GM12878 (cell line): ENCODE measurements around the gene ERC2. TPM values are rescaled to one million over a fixed set of nuclear protein-coding genes. Genes with fewer than 3 reads are reported as not detected.

Experiments
- ATAC-seq: fragments of 200-7000 bp; cut with Tn5 transposase; 3 replicates; pipeline ENCODE4 v1.9.1; 2020; ENCODE audit warnings: mild to moderate bottlenecking, moderate library complexity
- BruUV-seq: library from RNA; stranded (reverse); fragments of 400-500 nt; replicated peaks from 2 replicates; lab custom pipeline; 2021; lab: Mats Ljungman, UMichigan
- CTCF ChIA-PET: fragments of 300-600 bp; sonication (Branson Sonifier 250); formaldehyde crosslinking; extraction: SDS; loops from one replicate; lab custom pipeline; 2021; ENCODE audit warnings: inconsistent platforms; lab: Yijun Ruan, JAX
- POLR2A ChIA-PET: fragments of 350-600 bp; formaldehyde crosslinking; extraction: SDS; loops from one replicate; lab custom pipeline; 2021; ENCODE audit warnings: inconsistent platforms; lab: Charles Lee
- RAD21 ChIA-PET: fragments of 300-600 bp; sonication (Branson Sonifier 250); formaldehyde crosslinking; loops from one replicate; lab custom pipeline; 2023; ENCODE audit warnings: antibody characterized with exemption; ENCODE audit not compliant: unreplicated experiment; lab: Charles Lee
- SMC1A ChIA-PET: fragments of 300-600 bp; sonication (Branson Sonifier 250); formaldehyde crosslinking; loops from one replicate; lab custom pipeline; 2023; ENCODE audit not compliant: unreplicated experiment, uncharacterized antibody; lab: Charles Lee
- DNase-seq: peaks from one replicate; pipeline ENCODE4 v3.0.0-alpha.2; 2011; ENCODE audit warnings: low read depth, low spot score
- FAIRE-seq: peaks from 3 replicates; lab custom pipeline; 2011; peaks lifted over from hg19 to GRCh38; lab: Jason Lieb, UNC
- H2AFZ ChIP-seq: 2 replicates; pipeline ENCODE4 v1.6.0; 2011; ENCODE audit warnings: low read depth, low read length, control low read depth; ENCODE audit not compliant: control insufficient read depth
- H3K27ac ChIP-seq: 2 replicates; pipeline ENCODE4 v1.5.1; 2011; ENCODE audit warnings: control low read depth; ENCODE audit not compliant: control insufficient read depth, insufficient read depth
- H3K27me3 ChIP-seq, 2 experiments: replicated peaks in 1 of 2; 2 replicates each; pipeline versions ENCODE4 v1.6.0 to v1.6.1; 2011; ENCODE audit warnings: low read length in 1 of 2; ENCODE audit not compliant: control insufficient read depth in 2 of 2, insufficient read depth in 2 of 2
- H3K36me3 ChIP-seq, 2 experiments: 2 replicates each; pipeline ENCODE4 v1.5.1; 2011; ENCODE audit warnings: low read length in 1 of 2; ENCODE audit not compliant: control insufficient read depth in 2 of 2, insufficient read depth in 2 of 2
- H3K4me1 ChIP-seq: 2 replicates; pipeline ENCODE4 v1.6.1; 2011; ENCODE audit warnings: mild to moderate bottlenecking, low read length, moderate library complexity, mixed read lengths; ENCODE audit not compliant: control insufficient read depth, insufficient read depth
- H3K4me2 ChIP-seq: 2 replicates; pipeline ENCODE4 v1.6.0; 2011; ENCODE audit warnings: control low read depth; ENCODE audit not compliant: control insufficient read depth, insufficient read depth
- H3K4me3 ChIP-seq: fragments of 200-600 bp; sonication (generic); 2 replicates; pipeline ENCODE4 v1.5.1; 2016
- H3K79me2 ChIP-seq: 2 replicates; pipeline ENCODE4 v1.6.0; 2011; ENCODE audit warnings: low read length; ENCODE audit not compliant: control insufficient read depth, insufficient read depth
- H3K9ac ChIP-seq: 2 replicates; pipeline ENCODE4 v1.8.0; 2011; ENCODE audit warnings: low read length, control low read depth, mixed read lengths; ENCODE audit not compliant: control insufficient read depth, insufficient read depth
- H3K9me3 ChIP-seq: replicated peaks from 3 replicates; pipeline ENCODE4 v1.5.1; 2011; ENCODE audit warnings: mild to moderate bottlenecking, low read length; ENCODE audit not compliant: control insufficient read depth, insufficient read depth
- H4K20me1 ChIP-seq: 2 replicates; pipeline ENCODE4 v1.6.0; 2011; ENCODE audit not compliant: control insufficient read depth, insufficient read depth
- E4F1 ChIP-seq: fragments of 450-650 bp; IDR thresholded peaks from 2 replicates; pipeline ENCODE4 v1.6.1; 2018; ENCODE audit warnings: borderline replicate concordance, mild to moderate bottlenecking; ENCODE audit not compliant: partially characterized antibody
- FOXK2 ChIP-seq: fragments of 450-650 bp; IDR thresholded peaks from 2 replicates; pipeline ENCODE4 v1.6.1; 2017; ENCODE audit warnings: mild to moderate bottlenecking, moderate library complexity
- HCFC1 ChIP-seq: fragments of 150-350 bp; IDR thresholded peaks from 2 replicates; pipeline ENCODE4 v1.6.1; 2014; ENCODE audit warnings: low read length
- JUNB ChIP-seq: IDR thresholded peaks from 2 replicates; pipeline ENCODE4 v1.6.1; 2016; ENCODE audit warnings: antibody characterized with exemption, mild to moderate bottlenecking
- SMARCA5 ChIP-seq: fragments of 450-650 bp; IDR thresholded peaks from 2 replicates; pipeline ENCODE4 v1.6.1; 2017; ENCODE audit warnings: mild to moderate bottlenecking
- SPI1 ChIP-seq: IDR thresholded peaks from 2 replicates; pipeline ENCODE4 v1.6.1; 2011; ENCODE audit warnings: low read depth, mild to moderate bottlenecking, low read length, moderate library complexity, borderline replicate concordance; ENCODE audit not compliant: insufficient read depth
- TAF1 ChIP-seq: IDR thresholded peaks from 2 replicates; pipeline ENCODE4 v1.6.1; 2011; ENCODE audit warnings: mild to moderate bottlenecking, low read depth, low read length, borderline replicate concordance
- WGBS: methylation state at CpG from one replicate; pipeline ENCODE4 v1.1.6; 2016; ENCODE audit warnings: low lambda C conversion rate; ENCODE audit not compliant: insufficient replicate concordance, insufficient coverage; ENCODE audit errors: missing lambda C conversion rate; 5-methylcytosine and 5-hydroxymethylcytosine counted together
- in situ Hi-C: fragments of 300-500 bp; cut with MboI; formaldehyde crosslinking; loops from 9 replicates; pipeline ENCODE4 v1.14.3; 2018; ENCODE audit warnings: mixed read lengths
- intact Hi-C: fragments of 100-400 bp; cut with micrococcal nuclease; formaldehyde crosslinking; loops from one replicate; pipeline ENCODE4 v1.14.2; 2022; ENCODE audit not compliant: unreplicated experiment
- polyA plus RNA-seq, 11 experiments: library from polyadenylated mRNA; depleted of rRNA in 4 of 11; unstranded in 6 of 11; stranded (reverse) in 5 of 11; fragments of >200 nt; fragmentation: Nextera tagmentation in 4 of 11; fragmentation: Illumina TruSeq in 1 of 11; extraction: Ambion mirVana in 4 of 11; extraction: Trizol in 1 of 11; gene quantifications; 1 replicate in 1 of 11; 2 replicates in 10 of 11; pipeline versions ENCODE4 v1.2.1 to v1.2.3, GENCODE V29; 2011 to 2016; ENCODE audit warnings: inconsistent platforms in 2 of 11, missing spikeins in 2 of 11, low read depth in 1 of 11
- total RNA-seq, 4 experiments: library from RNA; depleted of rRNA in 3 of 4; stranded (reverse); fragments of >200 nt in 3 of 4; fragmentation: Illumina TruSeq in 1 of 4; extraction: Trizol in 1 of 4; gene quantifications; 2 replicates each; pipeline versions ENCODE4 v1.2.1 to v1.2.3, GENCODE V29; 2013 to 2021
- TF ChIP-seq, protein P1 (sequence below): fragments of 450-650 bp; IDR thresholded peaks from 2 replicates; pipeline ENCODE4 v1.6.1; 2017; ENCODE audit warnings: antibody characterized with exemption, mild to moderate bottlenecking, moderate library complexity
- TF ChIP-seq, protein P2 (sequence below), 3 experiments: IDR thresholded peaks in 2 of 3; conservative IDR thresholded peaks in 1 of 3; 2 replicates each; pipeline ENCODE4 v1.5.1; 2011; ENCODE audit warnings: low read depth in 3 of 3, low read length in 3 of 3, mild to moderate bottlenecking in 3 of 3, control low read depth in 2 of 3, moderate library complexity in 2 of 3, inconsistent platforms in 1 of 3, mixed read lengths in 1 of 3; ENCODE audit not compliant: control insufficient read depth in 2 of 3, insufficient read depth in 1 of 3; ENCODE audit errors: extremely low read depth in 1 of 3

Gene ERC2
- total and polyA plus RNA-seq, 10 of the 15 experiments (the other 5 are each of a cell fraction or from before 2014, with no cell fraction given) = 0.06 to 1.4 (median 0.12) TPM; not detected in 3

- POLR2A ChIA-PET = no interaction called here
- Histone ChIP-seq H3K79me2 (no peaks in the 10 kb centered on the region), H3K36me3 (no peaks in the 10 kb centered on the region), H3K4me2 (no peak overlapping the region), H2AFZ (no peak overlapping the region), H3K9me3 (no peaks in the 10 kb centered on the region), H3K27me3 (no peaks in the 10 kb centered on the region), H3K4me3 (no peak overlapping the region), H3K9ac (no peak overlapping the region), H3K4me1 (no peaks in the 10 kb centered on the region), H4K20me1 (no peaks in the 10 kb centered on the region), H3K27ac (no peak overlapping the region)
- DNase-seq = no peak
- no peak for ATAC-seq
- no peak for FAIRE-seq
- BruUV-seq = no TSS peak
- CTCF ChIA-PET = no interaction called here
- 19% methylated on average over 5 of the region's 5 CpGs for WGBS
- intact Hi-C loops = loop anchor here (5.0 kb wide), 1 partner anchor 409 kb away; the partner anchor contains the start of gene WNT5A
- SMC1A ChIA-PET = no interaction called here
- in situ Hi-C loops = no loop called here
- RAD21 ChIA-PET = no interaction called here
- TF ChIP-seq, protein P1, sequence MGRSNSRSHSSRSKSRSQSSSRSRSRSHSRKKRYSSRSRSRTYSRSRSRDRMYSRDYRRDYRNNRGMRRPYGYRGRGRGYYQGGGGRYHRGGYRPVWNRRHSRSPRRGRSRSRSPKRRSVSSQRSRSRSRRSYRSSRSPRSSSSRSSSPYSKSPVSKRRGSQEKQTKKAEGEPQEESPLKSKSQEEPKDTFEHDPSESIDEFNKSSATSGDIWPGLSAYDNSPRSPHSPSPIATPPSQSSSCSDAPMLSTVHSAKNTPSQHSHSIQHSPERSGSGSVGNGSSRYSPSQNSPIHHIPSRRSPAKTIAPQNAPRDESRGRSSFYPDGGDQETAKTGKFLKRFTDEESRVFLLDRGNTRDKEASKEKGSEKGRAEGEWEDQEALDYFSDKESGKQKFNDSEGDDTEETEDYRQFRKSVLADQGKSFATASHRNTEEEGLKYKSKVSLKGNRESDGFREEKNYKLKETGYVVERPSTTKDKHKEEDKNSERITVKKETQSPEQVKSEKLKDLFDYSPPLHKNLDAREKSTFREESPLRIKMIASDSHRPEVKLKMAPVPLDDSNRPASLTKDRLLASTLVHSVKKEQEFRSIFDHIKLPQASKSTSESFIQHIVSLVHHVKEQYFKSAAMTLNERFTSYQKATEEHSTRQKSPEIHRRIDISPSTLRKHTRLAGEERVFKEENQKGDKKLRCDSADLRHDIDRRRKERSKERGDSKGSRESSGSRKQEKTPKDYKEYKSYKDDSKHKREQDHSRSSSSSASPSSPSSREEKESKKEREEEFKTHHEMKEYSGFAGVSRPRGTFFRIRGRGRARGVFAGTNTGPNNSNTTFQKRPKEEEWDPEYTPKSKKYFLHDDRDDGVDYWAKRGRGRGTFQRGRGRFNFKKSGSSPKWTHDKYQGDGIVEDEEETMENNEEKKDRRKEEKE = no peak
- TF ChIP-seq E4F1 (no peak), TAF1 (no peak), JUNB (no peak), FOXK2 (no peak), SMARCA5 (no peak), HCFC1 (no peak), SPI1 (no peak)
- TF ChIP-seq, protein P2, sequence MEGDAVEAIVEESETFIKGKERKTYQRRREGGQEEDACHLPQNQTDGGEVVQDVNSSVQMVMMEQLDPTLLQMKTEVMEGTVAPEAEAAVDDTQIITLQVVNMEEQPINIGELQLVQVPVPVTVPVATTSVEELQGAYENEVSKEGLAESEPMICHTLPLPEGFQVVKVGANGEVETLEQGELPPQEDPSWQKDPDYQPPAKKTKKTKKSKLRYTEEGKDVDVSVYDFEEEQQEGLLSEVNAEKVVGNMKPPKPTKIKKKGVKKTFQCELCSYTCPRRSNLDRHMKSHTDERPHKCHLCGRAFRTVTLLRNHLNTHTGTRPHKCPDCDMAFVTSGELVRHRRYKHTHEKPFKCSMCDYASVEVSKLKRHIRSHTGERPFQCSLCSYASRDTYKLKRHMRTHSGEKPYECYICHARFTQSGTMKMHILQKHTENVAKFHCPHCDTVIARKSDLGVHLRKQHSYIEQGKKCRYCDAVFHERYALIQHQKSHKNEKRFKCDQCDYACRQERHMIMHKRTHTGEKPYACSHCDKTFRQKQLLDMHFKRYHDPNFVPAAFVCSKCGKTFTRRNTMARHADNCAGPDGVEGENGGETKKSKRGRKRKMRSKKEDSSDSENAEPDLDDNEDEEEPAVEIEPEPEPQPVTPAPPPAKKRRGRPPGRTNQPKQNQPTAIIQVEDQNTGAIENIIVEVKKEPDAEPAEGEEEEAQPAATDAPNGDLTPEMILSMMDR (IDR thresholded peaks at IDR 0.05 in 2 of 3, conservative IDR thresholded peaks at IDR 0.05 in 1 of 3; ENCODE audit: control insufficient read depth in 2 of 3, extremely low read depth in 1 of 3, insufficient read depth in 1 of 3, low read depth in 3 of 3, low read length in 3 of 3) = no peak
Observed at GRCh38 chr3:55895897-55896566, 572.2 kb downstream of the ERC2 start.
